AG09309 (cell line): Measurements from ENCODE around the gene TPK1.

Experiments
- DNase-seq: peaks from one replicate; pipeline ENCODE4 v3.0.0-alpha.2; 2010; ENCODE audit warnings: low read depth
- H3K4me3 ChIP-seq: 2 replicates; pipeline ENCODE4 v1.5.1; 2011; ENCODE audit warnings: mild to moderate bottlenecking, low read depth, low read length, moderate library complexity; ENCODE audit not compliant: control insufficient read depth
- TF ChIP-seq, protein P1 (sequence below): IDR thresholded peaks from 2 replicates; pipeline ENCODE4 v1.5.1; 2011; ENCODE audit warnings: mild to moderate bottlenecking, low read depth, low read length, inconsistent platforms; ENCODE audit not compliant: insufficient read depth, control insufficient read depth; ENCODE audit errors: missing control alignments

TPK1 gene

DNA sequence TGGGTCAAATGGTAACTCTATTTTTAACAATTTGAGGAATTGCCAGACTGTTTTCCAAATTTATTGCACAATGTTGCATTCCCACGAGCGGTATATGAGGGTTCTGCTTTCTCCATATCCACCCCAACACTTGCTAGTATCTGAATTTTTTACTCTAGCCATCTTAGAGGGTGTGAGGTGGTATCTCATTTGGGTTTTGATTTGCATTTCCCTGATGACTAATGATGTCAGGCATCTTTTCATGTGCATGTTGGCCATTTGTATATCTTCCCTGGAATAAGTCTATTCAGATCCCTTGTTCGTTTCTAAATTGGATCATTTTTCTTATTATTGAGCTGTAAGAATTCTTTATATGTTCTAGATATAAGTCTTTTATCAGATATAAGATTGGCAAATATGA, 97.7 kb downstream of the TPK1 start:
- TF ChIP-seq, protein P1, sequence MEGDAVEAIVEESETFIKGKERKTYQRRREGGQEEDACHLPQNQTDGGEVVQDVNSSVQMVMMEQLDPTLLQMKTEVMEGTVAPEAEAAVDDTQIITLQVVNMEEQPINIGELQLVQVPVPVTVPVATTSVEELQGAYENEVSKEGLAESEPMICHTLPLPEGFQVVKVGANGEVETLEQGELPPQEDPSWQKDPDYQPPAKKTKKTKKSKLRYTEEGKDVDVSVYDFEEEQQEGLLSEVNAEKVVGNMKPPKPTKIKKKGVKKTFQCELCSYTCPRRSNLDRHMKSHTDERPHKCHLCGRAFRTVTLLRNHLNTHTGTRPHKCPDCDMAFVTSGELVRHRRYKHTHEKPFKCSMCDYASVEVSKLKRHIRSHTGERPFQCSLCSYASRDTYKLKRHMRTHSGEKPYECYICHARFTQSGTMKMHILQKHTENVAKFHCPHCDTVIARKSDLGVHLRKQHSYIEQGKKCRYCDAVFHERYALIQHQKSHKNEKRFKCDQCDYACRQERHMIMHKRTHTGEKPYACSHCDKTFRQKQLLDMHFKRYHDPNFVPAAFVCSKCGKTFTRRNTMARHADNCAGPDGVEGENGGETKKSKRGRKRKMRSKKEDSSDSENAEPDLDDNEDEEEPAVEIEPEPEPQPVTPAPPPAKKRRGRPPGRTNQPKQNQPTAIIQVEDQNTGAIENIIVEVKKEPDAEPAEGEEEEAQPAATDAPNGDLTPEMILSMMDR = no peak
- H3K4me3 ChIP-seq = no peak overlapping the region
- DNase-seq = no peak

DNA sequence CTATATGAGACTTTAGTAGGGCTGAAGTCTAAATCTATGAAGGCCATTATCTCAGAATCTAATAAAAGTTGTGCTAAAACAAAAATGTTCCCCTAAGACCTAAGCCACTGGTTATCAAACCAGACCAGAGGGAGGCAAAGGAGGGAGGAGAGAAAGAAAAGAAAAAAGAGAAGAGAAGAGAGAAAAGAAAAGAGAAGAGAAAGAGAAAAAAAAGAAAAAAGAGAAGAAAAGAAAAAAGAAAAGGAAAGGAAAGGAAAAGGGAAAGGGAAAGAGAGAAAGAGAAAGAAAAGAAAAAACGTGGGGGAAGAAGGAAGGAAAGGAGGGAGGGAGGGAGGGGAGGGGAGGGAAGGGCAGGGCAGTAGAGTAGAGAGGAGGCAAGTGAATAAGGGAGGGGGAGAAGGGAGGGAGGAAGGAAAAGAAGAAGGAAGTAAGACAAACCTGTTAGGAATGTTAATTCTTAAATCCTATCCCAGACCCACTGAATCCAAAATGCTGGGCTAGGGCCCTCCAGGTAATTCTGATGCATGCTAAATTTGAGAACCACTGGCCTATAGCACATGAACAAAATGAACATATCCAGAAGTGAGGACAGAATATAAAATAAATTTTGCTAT, 98.9 kb downstream of the TPK1 start:
- TF ChIP-seq, protein P1 = no peak
- DNase-seq = no peak
- H3K4me3 ChIP-seq = no peak overlapping the region

DNA sequence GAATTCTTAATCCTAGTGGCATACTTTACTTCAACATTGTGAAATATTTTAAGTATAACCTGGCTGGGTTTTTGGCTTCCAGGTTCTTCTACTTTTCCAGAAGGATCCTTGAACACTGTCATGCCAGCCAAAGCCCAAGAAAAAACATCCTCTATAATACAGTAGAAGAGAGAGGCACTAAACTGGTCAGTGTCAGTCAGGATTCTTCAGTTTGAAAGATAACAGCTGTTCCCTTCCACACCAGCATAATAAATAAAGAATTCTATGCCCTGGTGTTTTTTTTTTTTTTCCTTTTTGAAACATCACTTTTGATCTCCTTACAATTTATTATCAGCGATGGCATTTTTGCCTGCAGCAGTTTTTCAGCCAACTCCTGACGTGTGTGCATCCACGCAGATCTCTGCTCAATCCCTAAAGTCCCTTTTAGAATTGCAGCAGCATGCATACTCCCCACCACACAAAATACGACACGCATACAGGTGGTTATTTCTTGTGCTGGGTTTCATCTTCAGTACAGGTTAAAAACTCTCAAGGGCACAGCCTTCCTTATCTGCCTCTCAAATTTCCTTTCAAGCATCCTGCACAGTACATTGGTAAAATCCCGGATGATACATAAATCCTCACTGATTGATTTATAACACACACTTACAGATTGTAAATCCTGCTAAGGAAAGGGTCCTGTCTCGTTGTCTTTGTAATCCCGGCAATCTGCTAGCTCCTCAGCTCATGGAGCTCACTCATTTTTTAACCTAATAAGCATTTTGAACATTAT, 100.2 kb downstream of the TPK1 start:
- DNase-seq = no peak
- TF ChIP-seq, protein P1 = no peak
- no peak overlapping the region for H3K4me3 ChIP-seq

DNA sequence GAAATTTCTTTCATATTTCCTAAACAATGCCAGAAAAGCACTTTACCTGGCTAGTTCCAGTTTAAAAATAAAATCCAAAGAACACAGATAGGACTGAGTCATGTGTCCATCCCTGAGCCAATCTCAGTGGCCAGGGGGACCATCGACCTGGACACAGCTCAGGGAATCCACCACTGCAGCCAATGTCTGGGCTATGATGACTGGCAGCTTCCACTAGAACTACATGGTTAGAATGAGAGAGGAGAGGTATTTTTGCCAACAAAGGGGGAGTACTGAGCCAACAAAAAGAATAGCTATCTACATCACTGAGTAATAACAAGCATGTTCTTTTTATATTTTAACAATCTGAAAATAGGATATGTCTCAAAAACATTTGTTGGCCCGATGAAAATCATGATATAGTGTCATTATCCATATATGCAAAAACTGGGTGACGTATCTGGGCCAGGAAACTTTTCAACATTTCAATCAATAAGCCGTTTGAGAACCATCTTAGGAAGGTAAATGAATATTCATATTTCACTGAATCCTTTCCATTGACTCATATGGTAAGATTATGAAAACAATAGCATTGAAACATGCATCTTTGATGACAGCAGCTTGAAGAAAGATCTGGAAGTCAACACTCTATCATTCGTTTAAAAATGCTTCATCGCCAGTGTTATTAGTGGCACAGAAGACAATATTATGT, 104.0 kb downstream of the TPK1 start:
- TF ChIP-seq, protein P1 = no peak
- H3K4me3 ChIP-seq = no peak overlapping the region
- no peak for DNase-seq

DNA sequence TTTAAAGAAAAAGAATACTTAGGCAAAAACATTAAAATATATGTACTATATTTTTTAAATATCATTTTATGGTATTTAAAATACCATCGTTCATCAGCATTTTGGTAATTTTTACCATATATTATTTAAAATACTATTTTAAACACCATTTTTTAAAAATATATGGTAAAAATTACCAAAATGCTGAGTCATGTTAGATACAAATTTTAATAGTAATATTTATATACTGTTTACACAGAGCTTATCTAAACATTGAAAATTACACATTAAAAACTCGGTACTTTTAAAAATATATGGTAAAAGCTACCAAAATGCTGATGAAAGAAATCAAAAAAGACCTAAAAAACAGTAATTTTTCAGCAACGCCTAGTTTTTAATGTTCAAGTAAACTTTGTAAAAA, 105.6 kb downstream of the TPK1 start:
- TF ChIP-seq, protein P1 = no peak
- no peak for DNase-seq
- H3K4me3 ChIP-seq = no peak overlapping the region

DNA sequence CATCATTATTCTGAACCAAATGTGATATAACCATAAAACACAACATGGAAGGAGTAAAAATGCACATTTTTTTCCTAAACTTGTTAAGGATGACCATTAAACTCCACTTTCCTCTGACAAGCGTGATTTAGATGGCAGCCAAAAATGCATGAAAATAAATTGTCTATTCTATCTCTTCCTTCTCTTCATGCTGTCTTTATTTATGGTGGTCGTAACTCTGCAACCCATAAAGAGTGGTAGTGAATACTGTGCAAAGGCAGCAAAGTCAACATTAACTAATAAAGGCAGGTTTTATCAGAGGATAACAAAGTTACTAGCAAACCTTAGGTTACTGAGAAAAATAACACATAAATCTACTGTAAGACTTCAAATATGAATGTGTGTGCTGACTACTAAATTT, 106.6 kb downstream of the TPK1 start:
- H3K4me3 ChIP-seq = no peak overlapping the region
- DNase-seq = no peak
- TF ChIP-seq, protein P1 = no peak
